ENCODE measurements around the gene MYOM3. TPM values are rescaled to one million over a fixed set of nuclear protein-coding genes. Genes with fewer than 3 reads are reported as not detected.

Gene MYOM3
- total RNA-seq, 1 donor from 2014 or later: not detected

- no peak for DNase-seq (ENCODE audit: extremely low spot score, unreplicated experiment)
- H3K4me1 Mint-ChIP-seq (ENCODE audit: unreplicated experiment): no peaks in the 10 kb centered on the region
- H3K9me3 Mint-ChIP-seq (ENCODE audit: unreplicated experiment): peaks cover 11% of the 10 kb centered on the region
- H3K4me3 Mint-ChIP-seq (ENCODE audit: unreplicated experiment): no peak overlapping the region
- H3K36me3 Mint-ChIP-seq (ENCODE audit: unreplicated experiment): no peaks in the 10 kb centered on the region
- no peak overlapping the region for H3K27ac Mint-ChIP-seq (ENCODE audit: unreplicated experiment)
- no peak for TF ChIP-seq CTCF (IDR thresholded peaks at IDR 0.05)
- no peaks in the 10 kb centered on the region for H3K27me3 Mint-ChIP-seq (ENCODE audit: unreplicated experiment)
Measured at GRCh38 chr1:24060482-24060881, 51.5 kb downstream of the MYOM3 start.

GRCh38 chr1:24058671-24059455 is 53.1 kb downstream of the MYOM3 start:
- H3K4me3 Mint-ChIP-seq (ENCODE audit: unreplicated experiment): no peak overlapping the region
- peaks cover 11% of the 10 kb centered on the region for H3K9me3 Mint-ChIP-seq (ENCODE audit: unreplicated experiment)
- no peak overlapping the region for H3K27ac Mint-ChIP-seq (ENCODE audit: unreplicated experiment)
- no peak for DNase-seq (ENCODE audit: extremely low spot score, unreplicated experiment)
- H3K36me3 Mint-ChIP-seq (ENCODE audit: unreplicated experiment): no peaks in the 10 kb centered on the region
- H3K4me1 Mint-ChIP-seq (ENCODE audit: unreplicated experiment): no peaks in the 10 kb centered on the region
- TF ChIP-seq CTCF (IDR thresholded peaks at IDR 0.05): no peak
- no peaks in the 10 kb centered on the region for H3K27me3 Mint-ChIP-seq (ENCODE audit: unreplicated experiment)

GRCh38 chr1:24057171-24057570 is 54.8 kb downstream of the MYOM3 start:
- H3K9me3 Mint-ChIP-seq (ENCODE audit: unreplicated experiment): peaks cover 3% of the 10 kb centered on the region
- no peaks in the 10 kb centered on the region for H3K27me3 Mint-ChIP-seq (ENCODE audit: unreplicated experiment)
- H3K36me3 Mint-ChIP-seq (ENCODE audit: unreplicated experiment): no peaks in the 10 kb centered on the region
- H3K4me1 Mint-ChIP-seq (ENCODE audit: unreplicated experiment): peaks cover 2% of the 10 kb centered on the region
- H3K27ac Mint-ChIP-seq (ENCODE audit: unreplicated experiment): no peak overlapping the region
- no peak overlapping the region for H3K4me3 Mint-ChIP-seq (ENCODE audit: unreplicated experiment)
- DNase-seq (ENCODE audit: extremely low spot score, unreplicated experiment): no peak
- no peak for TF ChIP-seq CTCF (IDR thresholded peaks at IDR 0.05)

- Mint-ChIP-seq H3K27ac (ENCODE audit: unreplicated experiment) (no peak overlapping the region), H3K4me3 (ENCODE audit: unreplicated experiment) (no peak overlapping the region), H3K27me3 (ENCODE audit: unreplicated experiment) (no peaks in the 10 kb centered on the region), H3K4me1 (ENCODE audit: unreplicated experiment) (peaks cover 3% of the 10 kb centered on the region), H3K9me3 (ENCODE audit: unreplicated experiment) (no peaks in the 10 kb centered on the region), H3K36me3 (ENCODE audit: unreplicated experiment) (no peaks in the 10 kb centered on the region)
- TF ChIP-seq CTCF (IDR thresholded peaks at IDR 0.05): no peak
- no peak for DNase-seq (ENCODE audit: extremely low spot score, unreplicated experiment)
Measured at GRCh38 chr1:24055681-24056080, 56.3 kb downstream of the MYOM3 start.

GRCh38 chr1:24052220-24052619 is 59.7 kb downstream of the MYOM3 start:
- TF ChIP-seq CTCF (IDR thresholded peaks at IDR 0.05): no peak
- Mint-ChIP-seq H3K9me3 (ENCODE audit: unreplicated experiment) (no peaks in the 10 kb centered on the region), H3K36me3 (ENCODE audit: unreplicated experiment) (no peaks in the 10 kb centered on the region), H3K4me1 (ENCODE audit: unreplicated experiment) (peaks cover 7% of the 10 kb centered on the region), H3K27me3 (ENCODE audit: unreplicated experiment) (no peaks in the 10 kb centered on the region), H3K4me3 (ENCODE audit: unreplicated experiment) (no peak overlapping the region), H3K27ac (ENCODE audit: unreplicated experiment) (no peak overlapping the region)
- no peak for DNase-seq (ENCODE audit: extremely low spot score, unreplicated experiment)

Data from osteocyte (in vitro differentiated cells).